Sigmoid colon (tissue), 7 donors: ENCODE data around the gene SPG7. TPM values are rescaled to one million over a fixed set of nuclear protein-coding genes. Genes with fewer than 3 reads are reported as not detected.

Experiments
- DNase-seq: peaks from one replicate; pipeline ENCODE4 v3.0.0-alpha.2; 2019
- H3K27ac ChIP-seq, 4 donors: fragments of 200-600 bp; sonication (generic); one replicate each; pipeline ENCODE4 v1.5.1; 2016 to 2019; ENCODE audit warnings: mild to moderate bottlenecking in 1 of 4
- H3K27me3 ChIP-seq, 3 donors: fragments of 200-600 bp; sonication (generic); one replicate each; pipeline ENCODE4 v1.5.1; 2019; ENCODE audit warnings: mild to moderate bottlenecking in 1 of 3
- H3K36me3 ChIP-seq, 4 donors: fragments of 200-600 bp; sonication (generic); one replicate each; pipeline ENCODE4 v1.5.1; 2016 to 2019
- H3K4me1 ChIP-seq, 4 donors: fragments of 200-600 bp; sonication (generic); one replicate each; pipeline ENCODE4 v1.5.1; 2017 to 2019
- H3K4me3 ChIP-seq, 4 donors: fragments of 200-600 bp; sonication (generic); one replicate each; pipeline ENCODE4 v1.5.1; 2017 to 2019; ENCODE audit warnings: mild to moderate bottlenecking in 2 of 4, moderate library complexity in 1 of 4
- H3K9me3 ChIP-seq, 4 donors: fragments of 200-600 bp in 3 of 4; sonication (generic) in 3 of 4; one replicate each; pipeline versions ENCODE4 v1.5.1 to v1.6.1; 2013 to 2019
- CTCF ChIP-seq, 4 experiments: fragments of 450-650 bp in 3 of 4; fragments of 200-600 bp in 1 of 4; IDR thresholded peaks; one replicate each; pipeline ENCODE4 v1.5.1; 2016 to 2019; ENCODE audit warnings: antibody characterized with exemption in 4 of 4, mild to moderate bottlenecking in 3 of 4, moderate library complexity in 2 of 4
- EP300 ChIP-seq, 4 donors: sonication (generic); formaldehyde crosslinking; IDR thresholded peaks; one replicate each; pipeline ENCODE4 v1.6.1; 2017; ENCODE audit warnings: antibody characterized with exemption in 4 of 4
- POLR2A ChIP-seq, 2 donors: fragments of 450-650 bp; IDR thresholded peaks; one replicate each; pipeline ENCODE4 v1.6.1; 2016; ENCODE audit warnings: antibody characterized with exemption in 2 of 2, mild to moderate bottlenecking in 2 of 2, moderate library complexity in 2 of 2
- POLR2AphosphoS5 ChIP-seq, 4 donors: sonication (generic); formaldehyde crosslinking; IDR thresholded peaks; one replicate each; pipeline ENCODE4 v1.6.1; 2017; ENCODE audit warnings: antibody characterized with exemption in 4 of 4
- WGBS, 2 donors: extraction: QIAGEN DNeasy Blood & Tissue Kit; methylation state at CpG; one replicate each; pipeline ENCODE4 v1.1.7; 2013; 5-methylcytosine and 5-hydroxymethylcytosine counted together
- intact Hi-C: fragments of 100-400 bp; cut with DNase I; formaldehyde crosslinking; loops from one replicate; pipeline ENCODE4 v1.15.1; 2023
- polyA plus RNA-seq, 3 donors: library from polyadenylated mRNA; stranded (reverse); fragments of 200-250 nt; gene quantifications; one replicate each; pipeline ENCODE4 v1.2.3, GENCODE V29; 2013
- total RNA-seq, 4 donors: library from RNA; depleted of rRNA; stranded (reverse); fragments of >200 nt; gene quantifications; one replicate each; pipeline ENCODE4 v1.1.0, GENCODE V29; 2016
- donor health status: healthy with polysubstance abuse.
- donor health status: Bipolar disorder and iron deficiency.
- donor health status: healthy.

Gene SPG7
- total and polyA plus RNA-seq, 7 donors: 27.7 to 211 (median 75.3) TPM

GRCh38 chr16:89572073-89572484, 63.9 kb downstream of the SPG7 start:
- H3K36me3 ChIP-seq: no peaks in the 10 kb centered on the region
- DNase-seq: no peak
- H3K27ac ChIP-seq: no peak overlapping the region
- H3K27me3 ChIP-seq: peaks cover 30 to 82% (median 56%) of the 10 kb centered on the region in 3 donors
- intact Hi-C loops: no loop called here
- no peak for TF ChIP-seq CTCF (IDR thresholded peaks at IDR 0.05)
- no peak for TF ChIP-seq EP300 (IDR thresholded peaks at IDR 0.05)
- TF ChIP-seq POLR2A (IDR thresholded peaks at IDR 0.05): no peak
- no peak for TF ChIP-seq POLR2AphosphoS5 (IDR thresholded peaks at IDR 0.05)
- 45 to 47% methylated on average over 14 of the region's 14 CpGs for WGBS, 2 donors
- no peaks in the 10 kb centered on the region for H3K9me3 ChIP-seq
- H3K4me1 ChIP-seq: peaks cover 5 to 26% (median 20%) of the 10 kb centered on the region in 4 donors
- no peak overlapping the region for H3K4me3 ChIP-seq

GRCh38 chr16:89572485-89573205, 64.4 kb downstream of the SPG7 start:
- WGBS, 2 donors: 56 to 67% methylated on average over 19 of the region's 19 CpGs
- Histone ChIP-seq H3K4me1 (peaks cover 5 to 26% (median 20%) of the 10 kb centered on the region in 4 donors), H3K9me3 (no peaks in the 10 kb centered on the region), H3K4me3 (no peak overlapping the region), H3K27me3 (peaks cover 30 to 88% (median 61%) of the 10 kb centered on the region in 3 donors), H3K27ac (no peak overlapping the region), H3K36me3 (no peaks in the 10 kb centered on the region)
- no peak for TF ChIP-seq CTCF (IDR thresholded peaks at IDR 0.05)
- no peak for TF ChIP-seq POLR2AphosphoS5 (IDR thresholded peaks at IDR 0.05)
- TF ChIP-seq POLR2A (IDR thresholded peaks at IDR 0.05): no peak
- no peak for TF ChIP-seq EP300 (IDR thresholded peaks at IDR 0.05)
- intact Hi-C loops: no loop called here
- no peak for DNase-seq

GRCh38 chr16:89573826-89574680, 65.8 kb downstream of the SPG7 start:
- Histone ChIP-seq H3K4me3 (peak overlapping the region in 1 of 4 donors; percentile 28), H3K27ac (no peak overlapping the region), H3K36me3 (no peaks in the 10 kb centered on the region), H3K27me3 (peaks cover 30 to 80% (median 61%) of the 10 kb centered on the region in 3 donors), H3K9me3 (no peaks in the 10 kb centered on the region), H3K4me1 (peaks cover 5 to 26% (median 20%) of the 10 kb centered on the region in 4 donors)
- DNase-seq: no peak
- intact Hi-C loops: no loop called here
- TF ChIP-seq CTCF (IDR thresholded peaks at IDR 0.05): no peak
- no peak for TF ChIP-seq EP300 (IDR thresholded peaks at IDR 0.05)
- no peak for TF ChIP-seq POLR2A (IDR thresholded peaks at IDR 0.05)
- TF ChIP-seq POLR2AphosphoS5 (IDR thresholded peaks at IDR 0.05): no peak
- 70 to 84% methylated on average over 31 of the region's 31 CpGs for WGBS, 2 donors

GRCh38 chr16:89574681-89575246, 66.6 kb downstream of the SPG7 start:
- Histone ChIP-seq H3K36me3 (no peaks in the 10 kb centered on the region), H3K27ac (no peak overlapping the region), H3K27me3 (peaks cover 30 to 72% (median 54%) of the 10 kb centered on the region in 3 donors), H3K4me1 (peaks cover 5 to 26% (median 20%) of the 10 kb centered on the region in 4 donors), H3K9me3 (no peaks in the 10 kb centered on the region), H3K4me3 (peak overlapping the region in 3 of 4 donors; percentile 7 to 28 (median 26))
- TF ChIP-seq POLR2A (IDR thresholded peaks at IDR 0.05) (no peak), EP300 (IDR thresholded peaks at IDR 0.05) (no peak), POLR2AphosphoS5 (IDR thresholded peaks at IDR 0.05) (no peak), CTCF (IDR thresholded peaks at IDR 0.05) (peak in 2 of 4 experiments; percentile 17 to 41)
- WGBS, 2 donors: 3 to 4% methylated on average over 55 of the region's 55 CpGs
- intact Hi-C loops: no loop called here
- DNase-seq: no peak
